K562 (cell line): ENCODE measurements around the gene ZFP36. TPM values are rescaled to one million over a fixed set of nuclear protein-coding genes. Genes with fewer than 3 reads are reported as not detected.

Experiments used
- ARID1B ChIP-seq: fragments of 450-650 bp; IDR thresholded peaks from 2 replicates; pipeline ENCODE4 v1.6.1; 2016; ENCODE audit warnings: antibody characterized with exemption, mild to moderate bottlenecking, inconsistent platforms
- BRD4 ChIP-seq: fragments of 200-600 bp; sonication (generic); IDR thresholded peaks from 2 replicates; pipeline ENCODE4 v1.6.1; 2017; ENCODE audit warnings: inconsistent platforms
- C11orf30 ChIP-seq: fragments of 450-650 bp; IDR thresholded peaks from 2 replicates; pipeline ENCODE4 v1.6.1; 2016; ENCODE audit warnings: low read depth, mild to moderate bottlenecking
- CGGBP1 ChIP-seq: fragments of 250-450 bp; sonication (Bioruptor Pico); IDR thresholded peaks from 2 replicates; pipeline ENCODE4 v1.9.0; 2021; ENCODE audit warnings: mild to moderate bottlenecking
- DMBX1 ChIP-seq: fragments of 250-450 bp; sonication (Bioruptor Pico); IDR thresholded peaks from 2 replicates; pipeline ENCODE4 v1.8.0; 2022; ENCODE audit warnings: inconsistent platforms, mild to moderate bottlenecking, moderate library complexity, borderline replicate concordance
- ETV6 ChIP-seq, 3 experiments: fragments of 150-350 bp in 1 of 3; sonication (generic) in 1 of 3; formaldehyde crosslinking in 1 of 3; IDR thresholded peaks; 2 replicates each; pipeline versions ENCODE4 v1.6.1 to v1.8.0; 2014 to 2022; ENCODE audit warnings: borderline replicate concordance in 2 of 3, low read depth in 2 of 3, antibody characterized with exemption in 1 of 3, low read length in 1 of 3, mild to moderate bottlenecking in 1 of 3, missing genetic modification reagents in 1 of 3
- FOSL1 ChIP-seq: fragments of 200-800 bp; sonication (Bioruptor generic); conservative IDR thresholded peaks from 2 replicates; pipeline ENCODE4 v1.6.1; 2016; ENCODE audit warnings: missing genetic modification characterization, missing compliant biosample characterization
- GTF2E2 ChIP-seq: fragments of 200-800 bp; sonication (Bioruptor generic); IDR thresholded peaks from 2 replicates; pipeline ENCODE4 v1.6.1; 2016; ENCODE audit warnings: missing genetic modification characterization, missing compliant biosample characterization
- KDM1A ChIP-seq, 2 experiments: fragments of 450-650 bp; IDR thresholded peaks; 2 replicates each; pipeline ENCODE4 v1.6.1; 2016; ENCODE audit warnings: mild to moderate bottlenecking in 2 of 2
- NFATC3 ChIP-seq: fragments of 450-650 bp; IDR thresholded peaks from 2 replicates; pipeline ENCODE4 v1.6.1; 2017; ENCODE audit warnings: mild to moderate bottlenecking
- NFYB ChIP-seq: IDR thresholded peaks from 2 replicates; pipeline ENCODE4 v1.6.1; 2011; ENCODE audit warnings: mild to moderate bottlenecking, moderate library complexity; ENCODE audit not compliant: insufficient read length; ENCODE audit errors: extremely low read depth
- NR2C1 ChIP-seq, 2 experiments: fragments of 450-650 bp; IDR thresholded peaks; 2 replicates each; pipeline ENCODE4 v1.6.1; 2017; ENCODE audit warnings: mild to moderate bottlenecking in 2 of 2, antibody characterized with exemption in 1 of 2, inconsistent platforms in 1 of 2, missing compliant biosample characterization in 1 of 2, missing genetic modification characterization in 1 of 2
- SMARCC2 ChIP-seq: fragments of 450-650 bp; IDR thresholded peaks from 2 replicates; pipeline ENCODE4 v1.6.1; 2017; ENCODE audit warnings: antibody characterized with exemption, moderate library complexity, mild to moderate bottlenecking, low read depth
- TEAD4 ChIP-seq, 2 experiments: sonication (generic) in 1 of 2; formaldehyde crosslinking in 1 of 2; IDR thresholded peaks; 2 replicates each; pipeline versions ENCODE4 v1.6.1 to v1.8.0; 2012 to 2022; ENCODE audit warnings: borderline replicate concordance in 1 of 2, inconsistent platforms in 1 of 2, low read length in 1 of 2, mild to moderate bottlenecking in 1 of 2, missing genetic modification reagents in 1 of 2
- ZBTB33 ChIP-seq: sonication (generic); formaldehyde crosslinking; IDR thresholded peaks from 2 replicates; pipeline ENCODE4 v1.8.1; 2023; ENCODE audit warnings: mild to moderate bottlenecking, missing genetic modification reagents
- ZNF12 ChIP-seq: sonication (generic); formaldehyde crosslinking; IDR thresholded peaks from 2 replicates; pipeline ENCODE4 v1.4.0; 2020; ENCODE audit warnings: mild to moderate bottlenecking, missing genetic modification reagents
- ZNF197 ChIP-seq: fragments of 200-800 bp; sonication (Bioruptor generic); IDR thresholded peaks from 2 replicates; pipeline ENCODE4 v1.6.1; 2016; ENCODE audit warnings: low read depth, missing genetic modification characterization, missing compliant biosample characterization
- polyA plus RNA-seq, 8 experiments: library from polyadenylated mRNA; depleted of rRNA in 4 of 8; stranded (reverse) in 5 of 8; unstranded in 3 of 8; fragments of >200 nt; fragmentation: Nextera tagmentation in 2 of 8; fragmentation: Illumina TruSeq in 1 of 8; extraction: Ambion mirVana in 2 of 8; extraction: Trizol in 1 of 8; gene quantifications; 2 replicates each; pipeline versions ENCODE4 v1.2.1 to v1.2.3, GENCODE V29; 2011 to 2014; ENCODE audit warnings: inconsistent platforms in 1 of 8, missing spikeins in 1 of 8
- total RNA-seq, 7 experiments: library from RNA; depleted of rRNA in 6 of 7; stranded (reverse); fragments of >200 nt in 6 of 7; fragmentation: Illumina TruSeq in 2 of 7; extraction: Trizol in 2 of 7; gene quantifications; 2 replicates each; pipeline versions ENCODE4 v1.2.1 to v1.2.3, GENCODE V29; 2011 to 2021; ENCODE audit warnings: low replicate concordance in 1 of 7
- TF ChIP-seq, protein P1 (sequence below): fragments of 150-350 bp; conservative IDR thresholded peaks from 2 replicates; pipeline ENCODE4 v1.6.1; 2014; ENCODE audit warnings: low read length
- TF ChIP-seq, protein P2 (sequence below): fragments of 200-800 bp; sonication (Bioruptor generic); IDR thresholded peaks from 2 replicates; pipeline ENCODE4 v1.6.1; 2017; ENCODE audit warnings: missing genetic modification characterization, missing compliant biosample characterization

Gene ZFP36
- total and polyA plus RNA-seq, 9 of the 15 experiments (the other 6 are each of a cell fraction or from before 2014, with no cell fraction given) = 1.0 to 20.1 (median 3.5) TPM

DNA sequence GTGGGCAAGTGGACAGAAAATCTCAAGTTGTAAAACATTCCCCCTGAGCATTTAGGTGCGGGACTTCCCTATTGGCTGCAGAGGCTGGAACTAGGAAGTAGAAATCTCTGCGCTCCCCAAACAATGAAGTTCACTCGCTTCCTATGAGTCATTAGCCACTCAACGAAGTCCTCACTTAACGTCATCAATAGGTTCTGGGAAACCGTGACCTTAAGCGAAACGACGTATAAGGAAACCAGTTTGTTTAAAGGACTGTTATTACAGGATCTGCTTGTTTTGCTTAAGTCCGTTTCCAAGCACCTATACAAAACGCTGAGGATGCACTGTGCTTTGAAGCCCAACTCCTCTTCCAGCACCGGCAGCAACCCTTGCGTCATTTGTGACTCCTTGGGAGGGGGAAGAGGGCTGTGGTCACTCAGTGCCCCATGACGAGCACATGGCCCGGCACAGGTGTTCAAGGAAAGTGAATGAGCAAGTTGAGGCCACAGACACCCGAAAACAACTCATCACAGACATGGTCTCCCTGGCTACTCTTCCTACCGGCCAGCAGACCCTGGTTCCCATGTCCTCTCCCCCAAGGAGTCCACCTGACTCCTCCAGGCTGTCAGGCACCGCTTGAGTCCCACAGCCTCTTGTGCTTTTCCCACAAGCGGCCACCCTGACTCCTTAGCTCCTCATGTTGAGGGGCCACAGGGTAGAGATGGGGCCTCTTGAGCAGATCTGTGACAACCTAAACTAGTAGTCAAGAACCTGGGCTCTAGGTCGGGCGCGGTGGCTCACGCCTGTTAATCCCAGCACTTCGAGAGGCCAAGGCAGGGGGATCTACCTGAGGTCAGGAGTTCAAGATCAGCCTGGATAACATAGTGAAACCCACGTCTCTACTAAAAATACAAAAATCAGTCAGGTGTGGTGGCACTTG, 24.3 kb downstream of the ZFP36 start (continued):
- 0 out of 2 replicates have a peak, but pooled peaks have one; percentile 37 for TF ChIP-seq ZNF12 (CRISPR knock-in tag)
- TF ChIP-seq NFATC3 = no peak
- no peak for TF ChIP-seq CGGBP1 (CRISPR knock-in tag)
- TF ChIP-seq ZBTB33 (CRISPR knock-in tag) = peak; percentile 19; the same call in 1 of the 2 replicates
- peak; percentile 60 to 91; a peak in 3 of 4 replicates for TF ChIP-seq ETV6 (IDR thresholded peaks at IDR 0.05; ENCODE audit: borderline replicate concordance in 1 of 2, low read depth in 2 of 2, low read length in 1 of 2)
- TF ChIP-seq ETV6 (CRISPR knock-in tag; IDR thresholded peaks at IDR 0.05; ENCODE audit: borderline replicate concordance) = 0 out of 2 replicates have a peak, but pooled peaks have one; percentile 16
- peak; percentile 59 for TF ChIP-seq ARID1B
- TF ChIP-seq C11orf30 = peak; percentile 64; the same call in 1 of the 2 replicates
- no peak for TF ChIP-seq BRD4
- no peak for TF ChIP-seq GTF2E2
- TF ChIP-seq DMBX1 (CRISPR knock-in tag) = peak; percentile 59; the same call in 1 of the 2 replicates
- peak; percentile 97 for TF ChIP-seq FOSL1 (tag)
- TF ChIP-seq, protein P1, sequence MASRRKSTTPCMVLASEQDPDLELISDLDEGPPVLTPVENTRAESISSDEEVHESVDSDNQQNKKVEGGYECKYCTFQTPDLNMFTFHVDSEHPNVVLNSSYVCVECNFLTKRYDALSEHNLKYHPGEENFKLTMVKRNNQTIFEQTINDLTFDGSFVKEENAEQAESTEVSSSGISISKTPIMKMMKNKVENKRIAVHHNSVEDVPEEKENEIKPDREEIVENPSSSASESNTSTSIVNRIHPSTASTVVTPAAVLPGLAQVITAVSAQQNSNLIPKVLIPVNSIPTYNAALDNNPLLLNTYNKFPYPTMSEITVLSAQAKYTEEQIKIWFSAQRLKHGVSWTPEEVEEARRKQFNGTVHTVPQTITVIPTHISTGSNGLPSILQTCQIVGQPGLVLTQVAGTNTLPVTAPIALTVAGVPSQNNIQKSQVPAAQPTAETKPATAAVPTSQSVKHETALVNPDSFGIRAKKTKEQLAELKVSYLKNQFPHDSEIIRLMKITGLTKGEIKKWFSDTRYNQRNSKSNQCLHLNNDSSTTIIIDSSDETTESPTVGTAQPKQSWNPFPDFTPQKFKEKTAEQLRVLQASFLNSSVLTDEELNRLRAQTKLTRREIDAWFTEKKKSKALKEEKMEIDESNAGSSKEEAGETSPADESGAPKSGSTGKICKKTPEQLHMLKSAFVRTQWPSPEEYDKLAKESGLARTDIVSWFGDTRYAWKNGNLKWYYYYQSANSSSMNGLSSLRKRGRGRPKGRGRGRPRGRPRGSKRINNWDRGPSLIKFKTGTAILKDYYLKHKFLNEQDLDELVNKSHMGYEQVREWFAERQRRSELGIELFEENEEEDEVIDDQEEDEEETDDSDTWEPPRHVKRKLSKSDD = no peak
- peak; percentile 31; the same call in 1 of the 2 replicates for TF ChIP-seq ZNF197 (CRISPR knock-in tag)
- peak; percentile 54 for TF ChIP-seq NFYB
- peak; percentile 62; the same call in 1 of the 2 replicates for TF ChIP-seq TEAD4 (IDR thresholded peaks at IDR 0.05; ENCODE audit: low read length)
- TF ChIP-seq TEAD4 (CRISPR knock-in tag; IDR thresholded peaks at IDR 0.05; ENCODE audit: borderline replicate concordance) = no peak
- TF ChIP-seq SMARCC2 = no peak
- peak; percentile 91 to 94 for TF ChIP-seq KDM1A (IDR thresholded peaks at IDR 0.05)
- TF ChIP-seq, protein P2, sequence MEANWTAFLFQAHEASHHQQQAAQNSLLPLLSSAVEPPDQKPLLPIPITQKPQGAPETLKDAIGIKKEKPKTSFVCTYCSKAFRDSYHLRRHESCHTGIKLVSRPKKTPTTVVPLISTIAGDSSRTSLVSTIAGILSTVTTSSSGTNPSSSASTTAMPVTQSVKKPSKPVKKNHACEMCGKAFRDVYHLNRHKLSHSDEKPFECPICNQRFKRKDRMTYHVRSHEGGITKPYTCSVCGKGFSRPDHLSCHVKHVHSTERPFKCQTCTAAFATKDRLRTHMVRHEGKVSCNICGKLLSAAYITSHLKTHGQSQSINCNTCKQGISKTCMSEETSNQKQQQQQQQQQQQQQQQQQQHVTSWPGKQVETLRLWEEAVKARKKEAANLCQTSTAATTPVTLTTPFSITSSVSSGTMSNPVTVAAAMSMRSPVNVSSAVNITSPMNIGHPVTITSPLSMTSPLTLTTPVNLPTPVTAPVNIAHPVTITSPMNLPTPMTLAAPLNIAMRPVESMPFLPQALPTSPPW (CRISPR knock-in tag) = peak; percentile 46
- 0 out of 2 replicates have a peak, but pooled peaks have one; percentile 42 for TF ChIP-seq NR2C1 (IDR thresholded peaks at IDR 0.05)
- peak; percentile 65 for TF ChIP-seq NR2C1 (tag; IDR thresholded peaks at IDR 0.05)
